Measurements from ENCODE around the gene SLC22A17.

Gene SLC22A17

DNA sequence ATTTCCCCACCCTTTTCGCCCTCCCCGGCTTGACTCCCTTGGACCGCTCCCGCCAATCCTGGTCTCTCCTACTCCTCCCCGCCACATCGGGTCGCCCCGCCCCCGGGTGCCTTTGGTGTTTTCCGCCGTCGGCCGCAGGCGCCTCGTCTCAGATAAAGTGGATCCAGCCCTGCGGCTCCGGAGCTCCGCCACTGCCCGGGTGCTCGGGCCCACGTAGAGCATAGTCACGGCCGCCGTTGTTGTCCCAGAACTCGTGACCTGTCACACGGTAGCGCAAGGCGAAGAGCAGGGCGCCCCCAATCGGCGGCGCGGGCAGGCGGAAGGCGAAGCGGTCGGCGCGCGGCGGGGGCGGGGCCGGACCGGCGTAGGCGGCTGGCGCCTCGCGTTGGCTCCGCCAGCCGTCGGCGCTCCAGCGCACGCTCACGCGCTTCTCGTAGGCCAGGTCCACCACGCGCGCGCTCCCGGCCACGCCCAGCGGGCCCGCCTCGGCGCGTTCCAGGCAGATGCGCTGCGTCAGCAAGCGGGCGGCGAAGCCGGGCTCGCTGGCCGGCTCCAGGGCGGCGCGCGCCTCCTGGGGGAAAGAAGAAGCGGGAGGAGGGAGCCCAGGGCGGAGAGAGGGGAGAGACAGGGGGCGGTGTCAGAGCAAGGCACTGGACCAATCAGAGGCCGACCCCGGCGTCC is 51.3 kb downstream of the SLC22A17 start:
- peak; percentile 63 for TF ChIP-seq CTCF (IDR thresholded peaks at IDR 0.05; ENCODE audit: control insufficient read depth, insufficient read depth, low read depth, low read length, missing control alignments)
- peak overlapping the region; percentile 77 for H3K4me3 ChIP-seq (ENCODE audit: control insufficient read depth, low read depth, low read length)
- DNase-seq (ENCODE audit: low read depth): peak; percentile 90

- TF ChIP-seq CTCF (IDR thresholded peaks at IDR 0.05; ENCODE audit: control insufficient read depth, insufficient read depth, low read depth, low read length, missing control alignments): no peak
- peak overlapping the region; percentile 77 for H3K4me3 ChIP-seq (ENCODE audit: control insufficient read depth, low read depth, low read length)
- DNase-seq (ENCODE audit: low read depth): no peak
Observed at GRCh38 chr14:23300687-23301223, 51.9 kb downstream of the SLC22A17 start.

DNA sequence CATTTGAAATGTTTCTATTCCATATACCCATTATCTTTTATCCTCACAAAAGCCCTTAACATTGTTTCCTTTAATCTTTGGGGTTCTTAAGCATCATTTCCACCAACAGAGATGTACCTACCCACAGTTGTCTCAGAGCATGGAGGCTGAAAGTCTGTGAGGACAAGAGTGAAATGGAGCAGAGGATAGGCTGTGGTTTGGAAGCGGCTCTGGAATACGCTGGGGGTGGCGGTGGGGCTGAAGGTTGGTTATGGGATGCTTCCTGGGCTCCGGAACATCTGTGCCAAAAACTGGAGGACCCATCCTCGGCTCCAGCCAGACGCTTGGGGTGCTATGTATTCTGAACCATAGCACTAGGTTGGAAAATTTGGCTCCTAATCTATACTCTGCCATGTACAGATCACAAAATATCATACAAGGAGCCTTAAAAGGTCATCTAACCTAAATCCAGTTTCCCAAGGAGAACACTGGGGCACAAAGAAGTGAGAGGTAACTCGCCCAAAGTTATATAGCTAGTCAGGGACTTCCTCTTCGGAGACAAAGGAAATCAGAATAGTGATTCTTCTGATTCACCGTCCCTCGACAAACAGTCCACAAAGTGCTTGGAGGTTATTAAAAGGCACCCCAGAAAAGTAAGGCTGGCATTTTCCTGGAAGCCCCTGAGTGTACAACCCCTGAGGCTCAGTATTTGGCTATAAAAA is 52.6 kb downstream of the SLC22A17 start:
- peak overlapping the region; percentile 77 for H3K4me3 ChIP-seq (ENCODE audit: control insufficient read depth, low read depth, low read length)
- no peak for DNase-seq (ENCODE audit: low read depth)
- peak; percentile 0 for TF ChIP-seq CTCF (IDR thresholded peaks at IDR 0.05; ENCODE audit: control insufficient read depth, insufficient read depth, low read depth, low read length, missing control alignments)

- peak; percentile 34 for TF ChIP-seq CTCF (IDR thresholded peaks at IDR 0.05; ENCODE audit: control insufficient read depth, insufficient read depth, low read depth, low read length, missing control alignments)
- H3K4me3 ChIP-seq (ENCODE audit: control insufficient read depth, low read depth, low read length): no peak overlapping the region
- DNase-seq (ENCODE audit: low read depth): no peak
Observed at GRCh38 chr14:23299211-23299957, 53.3 kb downstream of the SLC22A17 start.

DNA sequence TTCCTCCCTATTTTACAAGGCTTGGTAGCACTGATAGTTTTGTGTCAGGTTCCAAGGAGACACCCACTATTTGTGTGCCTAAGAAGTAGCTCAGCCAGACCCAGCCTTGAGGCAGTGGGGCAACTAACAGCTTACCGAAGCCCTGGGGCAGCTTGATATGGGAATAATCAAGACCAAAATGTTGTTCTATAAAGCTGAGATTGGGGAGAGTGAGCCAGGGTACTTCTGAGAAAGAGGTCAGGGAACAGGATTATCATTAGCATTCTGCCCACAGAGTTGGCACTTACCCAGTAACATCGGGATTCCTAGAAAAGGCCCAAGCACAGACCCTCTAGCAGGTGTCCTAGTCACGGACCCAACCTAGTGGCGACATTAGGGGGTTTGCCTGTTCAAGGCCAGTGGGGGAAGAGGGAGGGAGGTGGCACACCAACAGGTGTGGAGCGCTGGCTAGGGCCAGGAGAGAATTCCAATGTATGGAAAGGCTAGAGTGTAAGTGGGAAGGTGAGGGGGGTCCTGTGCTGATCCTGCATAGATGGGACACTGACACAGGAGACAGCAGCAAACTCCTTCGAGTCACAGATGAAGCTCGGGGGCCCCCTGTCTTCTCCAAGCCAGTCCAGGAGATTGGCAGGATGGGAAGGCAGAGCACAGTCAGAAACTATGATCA is 54.9 kb downstream of the SLC22A17 start:
- no peak overlapping the region for H3K4me3 ChIP-seq (ENCODE audit: control insufficient read depth, low read depth, low read length)
- TF ChIP-seq CTCF (IDR thresholded peaks at IDR 0.05; ENCODE audit: control insufficient read depth, insufficient read depth, low read depth, low read length, missing control alignments): no peak
- DNase-seq (ENCODE audit: low read depth): no peak

- TF ChIP-seq CTCF (IDR thresholded peaks at IDR 0.05; ENCODE audit: control insufficient read depth, insufficient read depth, low read depth, low read length, missing control alignments): no peak
Observed at GRCh38 chr14:23297096-23297495, 55.6 kb downstream of the SLC22A17 start.

More at GRCh38 chr14:23297096-23297495, 55.6 kb downstream of the SLC22A17 start:
- DNase-seq (ENCODE audit: low read depth): no peak
- H3K4me3 ChIP-seq (ENCODE audit: control insufficient read depth, low read depth, low read length): no peak overlapping the region

Measured in AG09309 (cell line).